COR-L47 (cell line): ENCODE results near the gene CALCOCO2.
"Not testable (repeated sequence)": the region's sequence is repeated elsewhere in the genome, so short reads cannot be mapped to it uniquely, and the experiment has no call there.

Experiments
- DNase-seq: peaks from one replicate; lab custom pipeline; 2025; lab: John Stamatoyannopoulos, UW

CALCOCO2 gene, protein sequence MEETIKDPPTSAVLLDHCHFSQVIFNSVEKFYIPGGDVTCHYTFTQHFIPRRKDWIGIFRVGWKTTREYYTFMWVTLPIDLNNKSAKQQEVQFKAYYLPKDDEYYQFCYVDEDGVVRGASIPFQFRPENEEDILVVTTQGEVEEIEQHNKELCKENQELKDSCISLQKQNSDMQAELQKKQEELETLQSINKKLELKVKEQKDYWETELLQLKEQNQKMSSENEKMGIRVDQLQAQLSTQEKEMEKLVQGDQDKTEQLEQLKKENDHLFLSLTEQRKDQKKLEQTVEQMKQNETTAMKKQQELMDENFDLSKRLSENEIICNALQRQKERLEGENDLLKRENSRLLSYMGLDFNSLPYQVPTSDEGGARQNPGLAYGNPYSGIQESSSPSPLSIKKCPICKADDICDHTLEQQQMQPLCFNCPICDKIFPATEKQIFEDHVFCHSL

DNA sequence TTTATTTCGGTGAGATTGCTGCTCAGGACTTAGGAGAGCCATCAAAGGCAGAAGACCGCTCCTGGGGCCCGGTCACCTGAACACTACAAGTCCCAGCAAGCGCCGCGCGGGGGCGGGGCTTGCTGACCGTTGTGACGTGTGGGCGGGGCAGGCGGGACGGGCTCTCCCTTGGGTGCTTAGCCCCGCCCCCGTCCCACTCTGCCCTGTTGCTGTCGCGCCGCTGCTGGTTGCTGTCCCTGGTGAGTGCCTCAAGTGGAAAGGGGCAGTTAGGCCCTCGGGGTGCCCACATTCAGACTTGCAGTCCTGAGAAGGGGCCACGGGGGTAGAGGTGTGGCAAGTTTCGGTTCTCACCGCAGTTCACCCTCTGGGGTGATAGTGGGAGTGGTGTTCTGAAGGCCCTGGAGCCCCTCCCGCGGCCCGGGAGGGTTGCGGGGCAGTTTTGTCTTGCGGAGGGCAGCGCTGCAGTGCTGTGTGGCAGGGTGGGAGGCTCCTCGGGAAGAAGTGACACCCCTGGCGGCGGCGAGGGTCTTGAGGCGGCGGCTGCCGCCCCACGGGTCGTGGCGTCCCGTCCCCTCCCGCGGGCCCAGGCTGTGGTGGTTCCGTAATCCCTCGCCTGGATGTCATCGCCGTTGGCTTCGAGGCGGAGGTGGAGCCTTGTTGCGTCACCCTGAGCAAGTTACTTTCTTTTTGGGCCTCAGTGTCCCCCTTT, at the start of gene CALCOCO2:
Gene CALCOCO2, plus strand, starts transcription at position 196 of the 709 bp plus-strand sequence. CDS start 10,673 bp downstream, outside the sequence.
- DNase-seq: peak; percentile 93

DNA sequence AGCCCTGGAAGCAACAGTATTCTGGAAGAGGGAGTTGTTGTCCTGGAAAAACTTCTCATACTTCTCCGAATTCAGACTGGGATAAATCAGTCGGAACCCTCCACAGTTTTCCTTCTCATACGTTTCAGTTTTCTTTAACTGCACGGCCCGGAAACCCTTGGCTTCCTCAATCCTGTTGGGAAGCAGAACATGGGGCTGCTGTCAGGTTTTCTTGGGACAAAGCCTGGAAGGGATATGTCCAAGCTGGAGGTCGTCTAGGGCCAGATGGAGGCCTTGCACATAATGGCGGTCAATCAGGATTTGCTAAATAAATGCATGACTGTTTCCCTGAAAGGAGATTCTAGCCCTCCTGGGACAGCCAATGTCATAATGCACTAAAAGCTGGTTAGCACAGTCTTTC, 43.0 kb upstream of the CALCOCO2 start:
- DNase-seq: no peak

DNA sequence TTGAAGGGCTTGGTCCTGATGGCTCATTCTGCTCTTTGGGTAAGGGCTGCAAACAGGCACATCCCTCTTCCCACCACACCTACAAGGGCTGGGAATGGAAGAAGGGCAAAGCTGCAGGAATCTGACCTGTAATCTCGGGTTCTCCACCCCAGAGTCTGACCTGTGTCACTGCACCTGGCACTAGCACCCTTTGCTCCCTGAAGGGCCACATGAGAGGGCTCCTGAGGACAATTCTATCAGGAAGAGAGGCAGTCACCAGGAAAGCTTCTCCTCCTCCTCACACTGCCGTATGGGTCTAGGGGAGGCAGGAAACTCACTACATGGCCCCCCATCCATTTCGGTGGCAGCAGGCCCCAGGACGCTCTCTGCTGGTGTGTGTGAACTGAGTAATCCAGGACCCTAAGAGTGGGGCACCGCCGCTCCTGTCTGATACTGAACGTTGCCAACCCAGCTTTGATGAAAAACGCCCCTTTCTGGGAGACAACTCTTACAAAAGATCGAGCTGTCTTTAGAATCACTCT, 40.2 kb upstream of the CALCOCO2 start:
- no peak for DNase-seq

DNA sequence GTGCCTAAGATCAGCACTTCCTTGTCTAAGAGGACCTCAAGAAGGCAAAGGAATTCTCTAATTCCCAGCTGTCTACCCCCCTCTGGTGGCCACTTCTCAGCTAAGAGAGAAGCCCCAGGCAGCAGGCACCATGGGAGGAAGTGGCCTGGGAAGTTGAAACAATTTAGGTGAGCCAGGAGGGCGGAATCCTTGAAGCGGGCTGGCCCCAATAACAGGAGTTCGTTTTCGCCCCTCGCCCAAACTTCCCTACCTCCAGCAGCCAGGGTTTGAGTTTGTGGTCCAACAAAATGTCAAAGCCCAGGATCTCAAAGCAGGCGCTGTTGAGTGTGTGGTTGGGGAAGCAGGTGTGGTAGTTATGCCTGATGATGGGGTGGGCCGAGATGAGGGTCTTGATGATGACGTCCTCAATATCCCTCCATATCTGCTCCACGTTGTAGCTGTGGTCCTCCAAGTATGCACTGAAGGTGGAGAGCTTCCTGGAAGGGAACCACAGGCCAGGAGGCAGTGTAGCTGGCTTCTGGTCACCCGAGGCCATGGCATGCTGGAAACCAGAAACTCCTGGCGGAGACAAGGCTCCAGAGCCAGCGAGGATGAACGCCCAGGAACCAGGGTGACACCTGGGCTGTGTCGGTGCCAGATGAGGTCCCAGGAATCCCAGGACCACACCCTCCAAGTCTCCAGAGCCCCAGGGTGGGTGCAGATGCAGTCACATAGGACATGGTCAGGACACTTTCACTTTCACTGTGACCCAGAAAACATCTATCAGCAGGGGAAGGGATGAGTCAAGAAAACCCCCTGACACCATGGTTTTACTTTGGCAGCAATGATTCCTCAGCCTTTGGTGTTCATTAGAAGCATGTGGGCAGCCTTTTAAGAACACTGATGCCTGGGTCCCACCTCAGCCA, 39.5 kb upstream of the CALCOCO2 start:
- DNase-seq: peak; percentile 78

DNA sequence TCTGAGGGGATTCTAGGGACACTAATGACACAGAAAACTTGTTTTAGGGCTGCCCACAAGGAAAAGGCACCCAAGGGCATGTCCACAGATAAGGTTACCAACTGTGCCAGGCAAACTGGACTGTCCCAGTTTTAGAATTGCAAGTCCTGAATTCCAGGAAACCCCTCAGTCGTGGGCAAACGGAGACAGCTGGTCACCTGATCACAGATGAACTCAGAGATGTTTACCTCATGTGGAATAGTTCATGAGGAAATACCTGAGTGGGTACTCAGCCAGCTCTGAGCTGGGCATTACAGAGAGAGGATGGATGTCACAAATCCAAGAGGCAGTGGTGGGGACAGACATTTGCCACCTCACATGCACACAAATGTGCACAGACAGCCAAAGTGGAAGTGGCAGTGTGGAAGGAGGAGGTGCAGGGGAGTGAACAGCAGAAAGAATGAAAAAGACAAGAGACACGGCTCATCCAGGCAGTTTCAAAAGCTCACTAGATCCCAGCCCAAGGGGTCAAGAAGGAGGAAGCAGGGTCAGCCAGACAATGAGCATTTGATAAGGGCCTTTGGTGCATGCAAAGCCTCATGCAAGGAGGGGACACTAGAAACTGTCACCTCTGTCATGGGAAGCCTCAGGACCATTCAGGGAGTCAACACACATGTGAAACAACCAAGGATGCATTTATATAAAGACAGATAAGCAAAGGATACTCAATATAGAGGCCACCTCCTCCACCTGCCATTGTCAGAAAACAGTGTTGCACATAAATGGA, 38.6 kb upstream of the CALCOCO2 start:
- DNase-seq: no peak

DNA sequence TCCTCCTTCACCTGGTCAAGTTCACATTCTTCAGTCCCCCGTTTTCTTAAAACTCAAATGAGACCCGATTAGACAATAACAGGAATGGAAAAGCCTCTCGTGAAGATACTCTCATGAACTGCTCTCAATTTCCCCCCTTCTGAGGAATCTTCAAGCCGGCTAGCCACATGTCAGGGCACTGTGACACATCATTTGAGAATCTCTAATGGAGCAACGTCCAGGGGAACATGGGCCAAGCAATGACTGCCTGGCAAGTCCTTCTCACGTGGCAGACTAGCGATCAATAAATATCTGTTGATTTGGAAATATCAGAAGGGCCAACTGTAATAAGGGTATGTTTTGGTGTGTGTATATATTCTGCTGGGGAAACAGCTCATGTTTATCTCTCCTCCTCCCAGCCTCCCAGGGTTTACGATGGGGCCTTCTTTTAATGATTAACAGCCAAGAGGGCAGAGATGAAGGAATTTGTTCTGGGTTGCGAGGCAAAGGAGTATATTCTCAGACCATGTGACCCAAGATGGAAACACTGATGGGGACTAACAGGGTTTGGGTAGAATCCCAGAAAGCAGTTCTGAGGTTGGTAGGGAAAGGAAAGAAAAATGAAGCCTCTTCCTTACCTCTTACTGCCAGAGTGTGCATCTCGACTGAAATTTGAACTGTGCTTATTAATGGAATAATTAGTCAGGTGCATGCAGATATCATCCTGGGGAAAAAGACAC, 35.2 kb upstream of the CALCOCO2 start:
- DNase-seq: no peak

DNA sequence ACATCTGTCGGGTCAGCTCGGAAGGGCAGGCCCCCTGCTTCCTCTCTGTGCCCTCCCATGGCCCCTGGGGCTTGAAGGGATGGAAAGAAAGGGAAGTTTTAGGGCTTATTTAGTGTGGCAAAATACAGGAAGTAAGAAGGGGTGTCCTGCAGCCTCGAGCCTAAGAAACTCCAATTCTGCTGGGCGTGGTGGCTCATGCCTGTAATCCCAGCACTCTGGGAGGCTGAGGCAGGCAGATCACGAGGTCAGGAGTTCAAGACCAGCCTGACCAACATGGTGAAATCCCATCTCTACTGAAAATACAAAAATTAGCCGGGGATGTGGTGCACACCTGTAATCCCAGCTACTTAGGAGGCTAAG, 34.7 kb upstream of the CALCOCO2 start:
- DNase-seq: not testable (repeated sequence)

DNA sequence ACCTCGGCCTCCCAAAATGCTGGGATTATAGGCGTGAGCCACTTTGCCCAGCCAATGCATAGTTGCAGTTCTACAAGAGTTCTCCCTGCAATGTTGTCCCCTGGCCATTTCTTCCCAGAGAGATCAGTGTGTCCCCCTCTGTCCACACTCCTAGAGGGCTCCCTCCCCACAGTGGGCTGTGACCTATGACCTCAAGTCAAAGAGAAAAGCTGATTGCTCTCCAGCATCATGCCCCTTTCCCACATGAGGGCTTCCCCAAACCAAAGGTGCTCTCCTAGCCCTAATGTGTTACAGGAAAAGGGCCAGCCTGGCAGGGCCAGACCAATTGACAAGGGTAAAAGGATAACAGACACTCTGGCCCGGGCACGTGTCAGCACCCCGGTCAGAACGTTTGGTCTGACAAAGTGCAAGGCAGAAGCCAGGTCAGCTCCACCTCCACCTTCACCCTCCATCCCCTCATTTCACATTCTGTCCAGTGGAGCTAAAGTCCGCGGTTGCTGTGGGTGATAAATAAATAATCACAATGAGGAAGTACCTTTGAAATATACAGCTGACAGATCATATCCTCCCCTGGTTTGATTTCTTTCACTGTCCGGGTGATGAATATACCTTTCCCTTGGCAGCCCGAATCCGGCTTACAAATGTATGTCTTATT, 31.6 kb upstream of the CALCOCO2 start:
- no peak for DNase-seq

DNA sequence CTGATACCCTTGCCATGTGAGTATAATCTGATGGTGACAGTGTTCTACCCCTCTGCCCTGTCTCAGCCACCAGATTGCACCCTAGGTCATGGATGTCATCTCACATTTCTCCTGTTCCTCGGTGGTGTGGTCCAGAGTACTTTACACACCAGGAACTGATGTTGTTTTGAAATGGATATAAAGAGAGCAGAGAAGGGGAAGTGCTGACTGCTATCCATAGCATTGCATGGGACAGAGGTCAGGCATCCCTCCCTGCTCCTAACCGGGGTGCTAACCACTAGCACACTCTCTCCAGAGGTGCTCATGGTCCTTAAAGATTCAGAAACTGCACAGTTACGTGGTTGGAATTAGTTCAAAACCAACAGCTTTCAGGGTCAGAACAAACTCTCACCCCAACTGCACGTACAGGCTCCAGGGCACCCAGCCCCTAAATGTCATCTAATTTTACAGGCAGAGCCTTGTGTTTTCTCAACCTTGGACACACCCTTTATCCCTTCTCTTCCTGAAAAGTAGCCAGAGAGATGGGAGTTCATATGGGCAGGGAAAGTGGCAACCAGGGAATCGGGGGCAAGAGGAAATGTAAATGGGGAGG, 30.1 kb upstream of the CALCOCO2 start:
- no peak for DNase-seq

DNA sequence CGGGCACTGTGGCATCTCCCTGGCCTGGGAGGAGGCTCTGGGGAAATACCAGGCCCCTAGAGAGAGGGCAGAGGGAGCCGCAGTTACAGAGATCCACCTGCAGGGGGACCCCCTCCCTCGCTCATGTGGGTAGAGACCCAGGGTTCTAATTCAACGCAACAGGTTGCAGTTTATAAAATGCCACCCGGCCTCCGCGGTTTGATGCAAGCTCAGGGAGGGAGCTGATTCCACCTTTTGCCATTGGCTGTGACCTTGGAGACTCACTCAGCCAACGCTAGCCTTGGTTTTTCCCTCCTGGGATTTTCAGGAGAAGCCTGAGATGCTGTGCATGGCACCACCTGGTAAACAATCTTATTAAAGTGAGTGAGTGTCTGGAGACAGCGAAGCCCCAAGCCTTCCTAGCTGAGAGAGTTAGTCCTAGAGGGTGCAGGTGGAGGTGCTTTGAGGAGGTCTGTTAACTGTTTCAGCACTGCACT, 25.9 kb upstream of the CALCOCO2 start:
- DNase-seq: peak; percentile 39

DNA sequence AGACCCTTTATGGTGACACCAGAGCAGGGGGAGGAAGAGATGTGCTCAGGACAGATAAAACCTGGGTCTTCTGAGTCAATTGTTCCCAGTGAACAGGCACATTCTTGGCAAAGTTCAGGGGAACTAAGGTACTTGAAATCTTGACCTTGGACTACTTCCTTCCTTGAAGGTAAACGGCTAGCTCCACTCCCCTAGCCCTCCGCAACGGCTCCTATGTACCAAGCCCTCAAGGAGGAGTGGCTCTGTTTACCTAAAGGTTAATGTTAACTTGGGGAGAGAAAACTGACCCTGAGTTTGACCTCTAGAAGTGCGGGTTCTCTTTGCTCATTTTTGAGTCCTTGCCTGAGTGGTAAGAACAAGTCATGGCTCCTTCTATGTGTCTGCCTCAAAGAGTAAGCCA, 21.7 kb upstream of the CALCOCO2 start:
- DNase-seq: no peak

DNA sequence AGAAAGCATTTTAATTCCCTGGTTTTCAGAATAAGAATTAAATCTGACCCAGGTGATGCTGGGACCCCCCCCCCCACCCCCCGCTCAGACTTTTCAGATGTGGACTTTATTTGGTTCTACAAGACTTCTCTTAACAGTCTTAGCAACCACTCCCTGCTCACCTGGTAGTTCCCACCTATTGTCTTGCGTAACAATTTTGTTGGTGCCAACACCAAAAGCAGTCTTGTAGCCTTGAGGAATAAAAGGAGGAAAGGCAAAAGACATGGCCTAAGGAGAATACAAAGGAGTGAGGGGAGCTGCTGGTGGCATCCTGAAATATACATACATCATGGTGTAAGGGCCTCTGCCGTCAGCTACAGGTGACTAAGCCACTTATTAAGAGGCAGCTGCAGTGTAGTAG, 18.8 kb upstream of the CALCOCO2 start:
- no peak for DNase-seq

DNA sequence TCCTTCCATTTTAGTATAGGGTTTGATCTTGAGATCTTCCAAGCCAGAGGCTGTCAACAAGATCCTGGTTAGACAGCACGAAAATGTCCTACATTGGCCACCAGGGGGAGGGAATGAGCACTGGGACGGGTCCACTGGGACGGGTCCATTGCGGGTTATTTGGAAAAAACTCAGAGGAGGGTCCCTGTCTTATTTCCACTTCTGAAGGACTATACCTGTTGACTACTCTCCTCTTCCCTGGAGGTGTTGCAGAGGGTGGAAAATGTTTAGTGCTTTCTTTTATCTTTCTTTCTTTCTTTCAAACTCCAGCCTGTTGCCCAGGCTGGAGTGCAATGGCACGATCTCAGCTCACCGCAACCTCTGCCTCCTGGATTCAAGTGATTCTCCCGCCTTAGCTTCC, 16.3 kb upstream of the CALCOCO2 start:
- peak; percentile 37 for DNase-seq

DNA sequence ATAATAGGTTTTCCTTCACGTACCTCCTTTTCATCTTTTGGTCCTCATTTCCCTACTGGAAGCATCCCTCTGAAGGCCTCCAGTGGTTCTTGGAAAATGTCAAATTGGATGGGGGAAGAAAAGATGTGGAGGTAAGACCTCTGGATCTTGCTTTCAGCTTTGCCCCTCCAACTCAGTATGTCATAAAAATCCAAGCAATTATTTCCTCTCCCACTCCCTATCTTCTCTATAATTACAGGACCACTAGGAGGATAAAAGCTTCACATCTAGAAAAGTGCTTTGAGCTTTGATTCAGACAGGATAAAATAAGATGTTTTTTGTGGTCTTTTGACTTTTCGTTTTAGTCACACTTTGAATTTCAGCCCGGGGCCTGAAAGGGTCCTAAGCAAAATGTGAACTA, 15.5 kb upstream of the CALCOCO2 start:
- DNase-seq: no peak

DNA sequence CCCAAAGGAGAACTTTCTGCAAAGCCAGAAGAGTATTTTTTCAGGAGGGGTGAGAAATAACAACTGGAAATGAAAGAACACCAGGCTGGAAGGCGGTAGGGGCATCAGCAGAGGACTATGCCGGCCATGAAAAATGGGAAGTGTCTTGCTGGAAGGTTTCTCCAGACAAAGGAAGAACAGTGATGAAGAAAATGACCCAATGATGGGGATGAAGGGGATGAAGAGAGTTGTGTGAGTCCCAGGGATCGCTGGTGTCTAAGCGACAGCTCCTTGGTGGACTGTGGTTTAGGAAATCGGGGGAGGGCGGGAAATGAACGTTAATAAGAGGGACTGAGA, 14.4 kb upstream of the CALCOCO2 start:
- no peak for DNase-seq

DNA sequence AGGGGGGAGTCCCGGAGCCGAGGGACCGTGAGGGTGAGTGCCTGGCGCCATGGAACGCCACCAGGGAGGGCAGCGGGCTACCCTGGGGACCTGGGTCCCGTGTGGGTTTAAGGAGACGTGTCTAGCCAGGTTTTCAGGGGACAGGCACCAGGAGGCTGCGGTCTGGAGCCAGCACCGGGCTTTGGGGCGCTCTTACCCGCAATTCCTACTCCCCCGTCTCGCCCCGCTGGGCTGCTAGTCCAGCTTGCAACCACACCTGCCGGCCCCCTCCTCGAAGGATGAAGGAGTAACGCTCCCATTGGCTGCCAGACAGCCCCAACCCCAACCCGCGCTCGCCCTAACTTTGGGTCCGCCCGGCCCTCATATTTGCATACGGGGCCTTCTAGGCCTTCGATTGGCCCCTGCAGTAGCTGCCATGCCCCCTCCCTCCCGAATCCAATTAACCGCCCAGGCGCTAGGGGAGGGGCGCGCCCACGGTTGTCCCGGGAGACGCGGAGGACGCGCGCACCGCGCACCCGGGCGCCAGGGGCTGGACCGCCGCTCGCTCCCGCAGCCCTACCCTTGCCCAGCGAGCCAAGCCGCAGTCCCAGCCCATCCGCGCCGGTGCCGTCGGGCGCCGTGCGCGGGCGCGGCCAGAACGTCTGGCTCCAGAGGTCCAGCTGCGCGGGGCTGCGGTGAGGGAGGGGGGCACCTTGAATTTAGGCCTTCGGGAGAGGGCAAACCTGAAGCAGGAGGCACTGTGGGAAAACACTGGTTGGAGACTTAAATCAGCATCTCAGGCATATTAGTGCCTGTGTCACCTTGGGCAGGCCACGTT, 13.9 kb upstream of the CALCOCO2 start, which contains the start of gene TTLL6:
Gene TTLL6, minus strand, starts transcription at position 456 of the 817 bp plus-strand sequence. Its CDS starts 157 bp downstream, at position 299.
- DNase-seq: peak; percentile 99

DNA sequence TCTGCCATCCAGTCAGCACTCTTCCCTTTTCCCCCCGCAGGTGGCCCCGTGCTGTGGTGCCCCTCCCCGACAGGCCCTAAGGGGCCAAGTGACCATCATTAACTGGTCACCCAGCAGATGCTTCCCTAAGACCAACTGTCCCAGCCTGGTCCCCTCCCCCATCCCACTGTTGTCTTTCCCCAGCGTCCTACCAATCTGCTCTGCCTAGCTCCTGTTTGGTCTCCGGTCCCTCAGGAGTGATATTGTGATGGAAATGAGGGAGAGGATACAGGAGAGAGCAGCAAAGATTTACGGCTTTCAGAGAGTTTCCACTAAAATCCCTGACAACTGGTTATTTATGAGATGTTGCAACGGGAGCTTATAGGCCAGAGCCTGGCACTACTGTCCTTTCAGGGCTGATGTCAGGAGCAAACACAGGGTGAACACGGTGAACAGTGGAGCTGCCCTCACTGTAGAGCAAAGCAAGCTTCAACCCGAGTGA, 12.4 kb upstream of the CALCOCO2 start:
- no peak for DNase-seq

DNA sequence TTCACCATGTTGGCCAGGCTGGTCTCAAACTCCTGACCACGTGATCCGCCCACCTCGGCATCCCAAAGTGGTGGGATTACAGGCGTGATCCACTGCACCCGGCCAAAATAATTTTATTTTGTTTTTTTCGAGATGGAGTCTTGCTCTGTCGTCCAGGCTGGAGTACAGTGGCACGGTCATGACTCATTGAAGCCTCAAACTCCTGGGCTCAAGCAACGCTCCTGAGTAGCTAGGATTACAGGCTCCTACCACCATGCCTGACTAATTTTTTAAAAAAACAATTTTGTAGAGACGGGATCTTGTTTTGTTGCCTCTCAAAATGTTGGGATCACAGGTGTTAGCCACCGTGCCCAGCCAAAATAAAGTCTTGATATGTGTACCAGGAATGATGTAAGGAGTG, 11.4 kb upstream of the CALCOCO2 start:
- no peak for DNase-seq

DNA sequence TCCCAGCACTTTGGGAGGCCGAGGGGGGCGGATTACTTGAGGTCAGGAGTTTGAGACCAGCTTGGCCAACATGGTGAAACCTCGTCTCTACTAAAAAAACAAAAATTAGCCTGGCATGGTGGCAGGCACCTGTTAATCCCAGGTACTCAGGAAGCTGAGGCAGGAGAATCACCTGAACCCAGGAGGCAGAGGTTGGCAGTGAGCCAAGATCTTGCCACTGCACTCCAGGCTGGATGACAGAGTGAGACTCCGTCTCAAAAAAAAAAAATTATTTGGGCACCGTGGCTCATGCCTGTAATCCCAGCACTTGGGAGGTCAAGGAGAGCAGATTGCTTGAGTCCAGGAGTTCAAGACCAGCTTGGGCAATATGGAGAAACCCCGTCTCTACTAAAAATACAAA, 9.9 kb upstream of the CALCOCO2 start:
- DNase-seq: peak; percentile 3
